ENCODE measurements around the gene RANBP10.
"Not testable (repeated sequence)": the region's sequence is repeated elsewhere in the genome, so short reads cannot be mapped to it uniquely, and the experiment has no call there.

The RANBP10 gene

DNA sequence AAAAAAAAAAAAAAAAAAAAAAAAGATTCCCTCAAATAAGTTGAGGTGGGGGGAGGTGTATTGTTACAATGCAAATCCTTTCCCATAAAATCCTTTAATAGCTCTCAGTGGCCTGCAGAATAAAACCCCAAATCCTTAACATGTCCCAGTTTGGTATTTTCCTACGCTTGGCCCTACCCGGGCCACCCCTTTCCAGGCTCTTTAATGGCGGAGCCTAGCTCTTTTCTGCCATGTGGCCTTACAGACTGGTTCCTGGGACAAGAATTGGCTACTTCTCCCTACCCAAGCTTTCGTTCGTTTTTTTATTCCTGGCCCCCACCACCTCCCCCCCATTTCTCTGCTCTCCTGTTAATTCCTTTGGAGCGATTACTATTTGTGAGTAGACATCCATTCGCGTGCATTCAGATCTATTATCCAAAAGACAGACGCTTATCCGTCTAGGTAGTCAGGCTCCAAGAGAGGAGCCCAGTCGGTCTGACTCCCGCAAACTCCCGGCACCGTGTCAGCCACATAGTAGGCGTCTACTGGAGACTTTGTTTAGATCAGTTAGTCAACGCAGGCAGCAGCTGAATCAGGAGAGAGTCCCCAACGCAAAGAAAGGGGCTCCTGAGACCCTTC, 34.9 kb upstream of the RANBP10 start:
- H3K4me3 ChIP-seq (replicated peaks; ENCODE audit: low read depth, low read length), result peak overlapping the region; percentile 99

DNA sequence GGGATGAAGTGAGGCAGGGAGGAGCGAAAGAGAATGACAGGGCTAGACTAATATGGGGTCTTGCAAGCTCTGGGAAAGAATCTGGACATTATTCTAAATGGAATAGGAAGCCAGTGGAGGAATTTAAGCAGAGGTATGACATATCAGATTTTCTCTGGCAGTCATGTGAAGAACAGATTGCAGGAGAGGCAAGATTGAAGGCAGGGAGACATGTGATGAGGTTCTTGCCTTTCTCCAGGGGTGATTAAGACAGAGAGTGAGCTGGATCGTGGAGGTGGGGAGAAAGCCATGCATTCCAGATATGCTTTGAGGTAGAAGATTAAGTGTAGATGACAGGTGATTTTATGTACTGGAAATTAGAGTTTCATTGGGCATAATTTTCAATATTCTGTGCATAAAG, 31.5 kb upstream of the RANBP10 start:
- no peak for DNase-seq (ENCODE audit: extremely low read depth, low read depth)
- H3K4me3 ChIP-seq (replicated peaks; ENCODE audit: low read depth, low read length), result no peak overlapping the region
- TF ChIP-seq, protein P1, sequence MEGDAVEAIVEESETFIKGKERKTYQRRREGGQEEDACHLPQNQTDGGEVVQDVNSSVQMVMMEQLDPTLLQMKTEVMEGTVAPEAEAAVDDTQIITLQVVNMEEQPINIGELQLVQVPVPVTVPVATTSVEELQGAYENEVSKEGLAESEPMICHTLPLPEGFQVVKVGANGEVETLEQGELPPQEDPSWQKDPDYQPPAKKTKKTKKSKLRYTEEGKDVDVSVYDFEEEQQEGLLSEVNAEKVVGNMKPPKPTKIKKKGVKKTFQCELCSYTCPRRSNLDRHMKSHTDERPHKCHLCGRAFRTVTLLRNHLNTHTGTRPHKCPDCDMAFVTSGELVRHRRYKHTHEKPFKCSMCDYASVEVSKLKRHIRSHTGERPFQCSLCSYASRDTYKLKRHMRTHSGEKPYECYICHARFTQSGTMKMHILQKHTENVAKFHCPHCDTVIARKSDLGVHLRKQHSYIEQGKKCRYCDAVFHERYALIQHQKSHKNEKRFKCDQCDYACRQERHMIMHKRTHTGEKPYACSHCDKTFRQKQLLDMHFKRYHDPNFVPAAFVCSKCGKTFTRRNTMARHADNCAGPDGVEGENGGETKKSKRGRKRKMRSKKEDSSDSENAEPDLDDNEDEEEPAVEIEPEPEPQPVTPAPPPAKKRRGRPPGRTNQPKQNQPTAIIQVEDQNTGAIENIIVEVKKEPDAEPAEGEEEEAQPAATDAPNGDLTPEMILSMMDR (IDR thresholded peaks at IDR 0.05; ENCODE audit: low read depth, low read length, missing control alignments), result no peak

More for the DNA sequence above, 34.9 kb upstream of the RANBP10 start:
- TF ChIP-seq, protein P1 (IDR thresholded peaks at IDR 0.05; ENCODE audit: low read depth, low read length, missing control alignments), result no peak
- DNase-seq (ENCODE audit: extremely low read depth, low read depth), result no peak

DNA sequence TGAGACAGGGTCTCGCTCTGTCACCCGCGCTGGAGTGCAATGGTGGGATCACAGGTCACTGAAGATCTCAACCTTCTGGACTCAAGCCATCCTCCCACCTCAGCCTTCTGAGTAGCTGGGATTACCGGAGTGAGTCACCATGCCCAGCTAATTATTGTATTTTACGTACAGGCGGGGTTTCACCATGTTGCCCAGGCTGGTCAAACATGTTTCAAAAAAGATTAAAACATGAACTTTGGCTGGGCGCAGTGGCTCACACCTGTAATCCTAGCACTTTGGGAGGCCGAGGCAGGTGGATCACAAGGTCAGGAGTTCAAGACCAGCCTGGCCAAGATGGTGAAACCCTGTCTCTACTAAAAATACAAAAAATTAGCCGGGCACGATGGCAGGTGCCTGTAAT, 30.8 kb upstream of the RANBP10 start:
- DNase-seq (ENCODE audit: extremely low read depth, low read depth); H3K4me3 ChIP-seq (replicated peaks; ENCODE audit: low read depth, low read length): not testable (repeated sequence)

DNA sequence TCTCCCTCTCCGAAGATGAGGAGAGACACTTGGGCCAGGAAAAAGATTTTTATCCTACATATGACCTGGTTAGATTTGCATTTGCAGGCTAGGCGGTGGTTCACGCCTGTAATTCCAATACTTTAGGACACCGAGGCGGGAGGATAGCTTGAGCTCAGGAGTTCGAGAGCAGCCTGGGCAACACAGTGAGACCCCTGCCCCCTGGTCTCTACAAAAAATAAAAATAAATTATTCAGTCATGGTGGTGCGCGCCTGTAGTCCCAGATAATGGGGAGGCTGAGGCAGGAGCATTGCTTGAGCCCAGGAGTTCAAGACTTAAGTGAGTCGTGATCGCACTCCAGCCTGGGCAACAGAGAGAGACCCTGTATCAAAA, 27.9 kb upstream of the RANBP10 start:
- TF ChIP-seq, protein P1 (IDR thresholded peaks at IDR 0.05; ENCODE audit: low read depth, low read length, missing control alignments), result no peak
- no peak for DNase-seq (ENCODE audit: extremely low read depth, low read depth)
- H3K4me3 ChIP-seq (replicated peaks; ENCODE audit: low read depth, low read length), result peak overlapping the region; percentile 62

DNA sequence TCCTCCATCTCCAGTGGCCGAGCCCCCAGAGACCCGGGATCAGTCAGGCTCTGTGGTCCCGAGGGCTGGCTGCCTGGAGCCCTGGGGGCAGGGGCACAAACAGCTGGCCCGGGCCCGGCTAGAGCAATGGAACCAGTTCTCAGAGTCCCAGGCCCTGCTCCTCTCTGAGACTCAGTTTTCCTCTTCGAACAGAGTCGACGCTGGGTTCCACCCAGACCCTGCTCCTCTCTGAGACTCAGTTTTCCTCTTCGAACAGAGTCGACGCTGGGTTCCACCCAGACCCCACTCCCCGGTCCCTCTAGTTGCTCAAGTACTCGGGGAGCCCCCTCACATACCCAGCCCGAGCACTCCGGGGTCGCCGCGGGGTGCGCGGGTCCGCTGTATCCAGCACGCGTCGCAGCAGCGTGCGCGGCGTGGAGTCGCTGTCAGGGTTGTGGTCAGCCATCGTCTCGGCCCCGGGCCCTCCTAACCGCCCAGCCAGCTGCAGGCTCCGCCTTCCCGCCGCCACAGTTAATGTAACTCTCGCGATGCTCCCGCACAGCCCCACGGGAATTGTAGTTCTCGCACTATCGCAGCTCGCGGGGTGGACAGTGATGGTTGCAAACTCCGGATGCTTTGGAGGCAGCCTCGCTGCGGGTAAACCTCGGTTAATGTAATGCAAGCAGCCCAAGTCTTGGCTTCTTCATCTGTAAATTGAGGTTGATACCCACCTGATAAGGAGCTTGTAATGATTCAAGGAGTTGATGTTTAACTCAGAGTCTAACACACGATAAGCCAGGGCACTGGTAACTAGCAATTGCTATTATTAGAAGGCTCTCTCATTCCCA, 27.3 kb upstream of the RANBP10 start:
- TF ChIP-seq, protein P1 (IDR thresholded peaks at IDR 0.05; ENCODE audit: low read depth, low read length, missing control alignments), result no peak
- peak; percentile 76 for DNase-seq (ENCODE audit: extremely low read depth, low read depth)
- H3K4me3 ChIP-seq (replicated peaks; ENCODE audit: low read depth, low read length), result peak overlapping the region; percentile 62

DNA sequence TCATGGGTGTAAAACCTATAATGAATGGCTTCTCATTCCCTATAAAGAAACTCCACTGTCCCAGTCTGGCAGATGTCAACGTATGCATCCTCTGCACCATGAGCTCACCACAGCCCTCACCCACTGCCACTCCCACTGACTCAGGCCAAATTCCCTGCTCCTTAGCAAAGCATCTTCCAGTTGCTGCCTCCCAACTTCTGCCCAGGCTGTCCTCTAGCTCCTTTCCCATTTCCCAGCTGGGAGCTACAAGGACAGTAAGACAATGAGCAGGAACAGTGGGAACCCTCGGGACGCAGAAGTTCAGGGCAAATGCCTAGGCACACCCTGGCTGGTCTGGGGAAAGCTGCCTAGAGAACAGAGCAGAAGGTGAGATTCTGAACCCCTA, 26.7 kb upstream of the RANBP10 start:
- peak overlapping the region; percentile 62 for H3K4me3 ChIP-seq (replicated peaks; ENCODE audit: low read depth, low read length)
- DNase-seq (ENCODE audit: extremely low read depth, low read depth), result no peak
- TF ChIP-seq, protein P1 (IDR thresholded peaks at IDR 0.05; ENCODE audit: low read depth, low read length, missing control alignments), result no peak

DNA sequence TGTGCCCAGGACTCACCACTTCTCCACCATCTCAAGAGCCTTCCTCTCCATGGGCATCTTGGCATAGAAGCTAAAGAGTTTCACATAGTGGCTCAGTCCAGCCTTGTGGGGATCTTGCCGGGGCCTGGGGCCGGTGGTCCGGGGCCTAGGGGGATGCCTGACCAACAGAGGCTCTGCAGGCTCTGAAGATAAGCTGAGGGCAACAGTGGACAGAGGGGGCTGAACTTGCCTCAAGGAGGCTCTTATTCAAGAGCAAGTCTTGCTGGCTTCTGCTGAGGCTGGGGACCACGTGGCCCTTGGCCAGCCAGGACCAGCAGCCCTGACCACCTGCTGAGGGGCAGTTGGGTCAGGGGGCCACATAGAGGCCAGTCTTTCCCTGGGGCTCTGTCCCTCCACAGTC, 22.3 kb upstream of the RANBP10 start:
- TF ChIP-seq, protein P1 (IDR thresholded peaks at IDR 0.05; ENCODE audit: low read depth, low read length, missing control alignments), result no peak
- DNase-seq (ENCODE audit: extremely low read depth, low read depth), result no peak

More for the DNA sequence above, 22.3 kb upstream of the RANBP10 start:
- H3K4me3 ChIP-seq (replicated peaks; ENCODE audit: low read depth, low read length), result no peak overlapping the region
